NCI-H446 (cell line): ENCODE data around the gene MACF1.
"Not testable (repeated sequence)": the region's sequence is repeated elsewhere in the genome, so short reads cannot be mapped to it uniquely, and the experiment has no call there.

ENCODE experiments used
- DNase-seq, 2 experiments: peaks; one replicate each; lab custom pipeline; 2025; lab: John Stamatoyannopoulos, UW

MACF1 gene

GRCh38 chr1:39177706-39178105, 26.8 kb upstream of the MACF1 start:
- no peak for DNase-seq

- no peak for DNase-seq
Observed at GRCh38 chr1:39178541-39179431, 25.7 kb upstream of the MACF1 start.

GRCh38 chr1:39181311-39181710, 23.2 kb upstream of the MACF1 start:
- no peak for DNase-seq

GRCh38 chr1:39182804-39183203, 21.7 kb upstream of the MACF1 start:
- no peak for DNase-seq

GRCh38 chr1:39183503-39184353, 20.8 kb upstream of the MACF1 start:
- DNase-seq = peak in 1 of 2 experiments; percentile 26

GRCh38 chr1:39184354-39184818, 20.1 kb upstream of the MACF1 start:
- no peak for DNase-seq

GRCh38 chr1:39187275-39188046, 17.0 kb upstream of the MACF1 start:
- DNase-seq = no peak

GRCh38 chr1:39189592-39190041, 14.9 kb upstream of the MACF1 start:
- no peak for DNase-seq

- no peak for DNase-seq
Observed at GRCh38 chr1:39190096-39190495, 14.4 kb upstream of the MACF1 start.

GRCh38 chr1:39194398-39195051, 10.0 kb upstream of the MACF1 start:
- DNase-seq = no peak

GRCh38 chr1:39195166-39196111, 9.1 kb upstream of the MACF1 start:
- DNase-seq = no peak

- no peak for DNase-seq
Observed at GRCh38 chr1:39196244-39197215, 8.0 kb upstream of the MACF1 start.

GRCh38 chr1:39199593-39199992, 4.9 kb upstream of the MACF1 start:
- DNase-seq = no peak

- no peak for DNase-seq
Observed at GRCh38 chr1:39205102-39205780, 746 bp downstream of the MACF1 start.

GRCh38 chr1:39205781-39206464, 1.4 kb downstream of the MACF1 start:
- DNase-seq = no peak

- not testable (repeated sequence) for DNase-seq
Observed at GRCh38 chr1:39208360-39208759, 3.9 kb downstream of the MACF1 start.

- DNase-seq = no peak
Observed at GRCh38 chr1:39210649-39211048, 6.2 kb downstream of the MACF1 start.

GRCh38 chr1:39212499-39212898, 8.0 kb downstream of the MACF1 start:
- DNase-seq = no peak
